Progenitor cell of endocrine pancreas (in vitro differentiated cells): ENCODE results near the gene ACTL7A. TPM values are rescaled to one million over a fixed set of nuclear protein-coding genes. Genes with fewer than 3 reads are reported as not detected.
"Not testable (repeated sequence)": the region's sequence is repeated elsewhere in the genome, so short reads cannot be mapped to it uniquely, and the experiment has no call there.

Source experiments
- DNase-seq: peaks from one replicate; pipeline ENCODE4 v3.0.0; 2021; ENCODE audit warnings: low spot score; ENCODE audit not compliant: unreplicated experiment
- H3K27ac Mint-ChIP-seq: 2 replicates; pipeline ENCODE4 v1.8.0; 2021; ENCODE audit warnings: mild to moderate bottlenecking, moderate library complexity, mixed read lengths
- H3K27me3 Mint-ChIP-seq: 2 replicates; pipeline ENCODE4 v1.8.0; 2021; ENCODE audit warnings: mixed read lengths
- H3K36me3 Mint-ChIP-seq: 2 replicates; pipeline ENCODE4 v1.8.0; 2022; ENCODE audit warnings: mixed read lengths; ENCODE audit not compliant: insufficient read depth
- H3K4me1 Mint-ChIP-seq: 2 replicates; pipeline ENCODE4 v1.8.0; 2021; ENCODE audit warnings: low read depth, mixed read lengths
- H3K4me3 Mint-ChIP-seq: 2 replicates; pipeline ENCODE4 v1.8.0; 2021; ENCODE audit warnings: low read depth, mild to moderate bottlenecking, moderate library complexity, mixed read lengths
- H3K9me3 Mint-ChIP-seq: 2 replicates; pipeline ENCODE4 v1.8.0; 2021; ENCODE audit warnings: low read depth, mixed read lengths
- total RNA-seq: library from RNA; stranded (reverse); gene quantifications from 2 replicates; pipeline ENCODE4 v1.2.1, GENCODE V29; 2021
- TF ChIP-seq, protein P1 (sequence below): fragments of 200-600 bp; sonication (generic); IDR thresholded peaks from one replicate; pipeline ENCODE4 v1.5.0; 2021; ENCODE audit warnings: antibody characterized with exemption, mild to moderate bottlenecking; ENCODE audit not compliant: unreplicated experiment

ACTL7A gene
- total RNA-seq, 1 donor from 2014 or later, result not detected

DNA sequence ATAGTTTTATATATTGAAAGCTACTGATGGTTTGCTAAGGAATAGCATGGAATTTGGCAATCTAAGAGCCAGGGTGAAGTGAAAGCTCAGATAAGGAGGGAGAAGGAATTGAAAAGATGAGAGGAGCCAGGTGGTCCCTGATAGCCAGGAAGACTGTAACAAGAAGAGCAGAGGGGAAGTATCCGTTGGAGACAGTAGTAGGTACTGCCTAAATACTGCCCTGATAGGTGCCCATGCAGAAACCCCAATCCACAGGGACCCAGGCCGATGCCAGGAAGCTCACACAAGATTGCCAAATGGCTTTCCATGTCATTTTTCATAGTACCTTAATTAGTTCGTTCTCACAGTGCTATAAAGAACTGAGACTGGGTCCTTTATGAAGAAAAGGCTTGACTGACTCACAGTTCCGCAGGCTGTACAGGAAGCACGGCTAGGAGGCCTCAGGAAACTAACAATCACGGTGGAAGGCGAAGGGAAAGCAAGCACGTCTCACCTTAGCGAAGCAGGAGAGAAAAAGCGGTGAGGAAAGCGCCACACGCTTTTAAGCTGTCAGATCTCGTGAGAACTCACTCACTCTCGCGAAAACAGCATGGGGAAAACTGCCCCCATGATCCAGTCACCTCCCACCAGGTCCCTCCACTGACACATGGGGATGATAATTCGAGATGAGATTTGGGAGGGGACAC is 19.3 kb upstream of the ACTL7A start:
- H3K27ac Mint-ChIP-seq, result no peak overlapping the region

GRCh38 chr9:108844391-108844790 is 17.7 kb upstream of the ACTL7A start:
- Mint-ChIP-seq H3K27me3 (peaks cover 8% of the 10 kb centered on the region), H3K27ac (no peak overlapping the region), H3K4me3 (no peak overlapping the region), H3K36me3 (no peaks in the 10 kb centered on the region), H3K4me1 (peaks cover 2% of the 10 kb centered on the region), H3K9me3 (no peaks in the 10 kb centered on the region)
- no peak for DNase-seq
- TF ChIP-seq, protein P1, sequence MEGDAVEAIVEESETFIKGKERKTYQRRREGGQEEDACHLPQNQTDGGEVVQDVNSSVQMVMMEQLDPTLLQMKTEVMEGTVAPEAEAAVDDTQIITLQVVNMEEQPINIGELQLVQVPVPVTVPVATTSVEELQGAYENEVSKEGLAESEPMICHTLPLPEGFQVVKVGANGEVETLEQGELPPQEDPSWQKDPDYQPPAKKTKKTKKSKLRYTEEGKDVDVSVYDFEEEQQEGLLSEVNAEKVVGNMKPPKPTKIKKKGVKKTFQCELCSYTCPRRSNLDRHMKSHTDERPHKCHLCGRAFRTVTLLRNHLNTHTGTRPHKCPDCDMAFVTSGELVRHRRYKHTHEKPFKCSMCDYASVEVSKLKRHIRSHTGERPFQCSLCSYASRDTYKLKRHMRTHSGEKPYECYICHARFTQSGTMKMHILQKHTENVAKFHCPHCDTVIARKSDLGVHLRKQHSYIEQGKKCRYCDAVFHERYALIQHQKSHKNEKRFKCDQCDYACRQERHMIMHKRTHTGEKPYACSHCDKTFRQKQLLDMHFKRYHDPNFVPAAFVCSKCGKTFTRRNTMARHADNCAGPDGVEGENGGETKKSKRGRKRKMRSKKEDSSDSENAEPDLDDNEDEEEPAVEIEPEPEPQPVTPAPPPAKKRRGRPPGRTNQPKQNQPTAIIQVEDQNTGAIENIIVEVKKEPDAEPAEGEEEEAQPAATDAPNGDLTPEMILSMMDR, result no peak

More for the DNA sequence above, 19.3 kb upstream of the ACTL7A start:
- no peak for DNase-seq
- H3K27me3 Mint-ChIP-seq, result peaks cover 8% of the 10 kb centered on the region
- H3K36me3 Mint-ChIP-seq, result no peaks in the 10 kb centered on the region
- H3K4me3 Mint-ChIP-seq, result no peak overlapping the region
- no peaks in the 10 kb centered on the region for H3K9me3 Mint-ChIP-seq
- H3K4me1 Mint-ChIP-seq, result no peaks in the 10 kb centered on the region
- TF ChIP-seq, protein P1, result no peak

DNA sequence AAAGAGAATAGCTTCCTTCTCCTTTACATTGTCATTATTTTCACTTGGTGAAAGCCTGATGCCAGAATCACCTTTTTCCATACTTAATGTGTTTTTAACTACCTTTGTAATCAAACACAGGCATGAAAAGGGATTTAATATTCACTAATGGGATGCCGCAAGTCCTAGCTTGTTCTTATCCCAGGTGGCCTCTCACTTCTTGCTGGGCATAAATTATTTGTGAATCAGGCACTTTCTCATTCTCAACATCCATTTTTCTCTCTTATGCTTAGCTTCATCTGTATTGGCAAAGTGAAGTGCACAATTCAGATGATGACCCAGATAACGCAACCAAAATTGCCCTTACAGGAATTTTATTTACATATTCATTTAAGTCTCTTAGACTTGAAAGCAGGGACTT is 17.2 kb upstream of the ACTL7A start:
- TF ChIP-seq, protein P1, result no peak
- Mint-ChIP-seq H3K27ac (no peak overlapping the region), H3K4me3 (no peak overlapping the region), H3K27me3 (peaks cover 8% of the 10 kb centered on the region), H3K4me1 (peaks cover 2% of the 10 kb centered on the region), H3K9me3 (no peaks in the 10 kb centered on the region), H3K36me3 (no peaks in the 10 kb centered on the region)
- no peak for DNase-seq

GRCh38 chr9:108845507-108845906 is 16.6 kb upstream of the ACTL7A start:
- H3K4me1 Mint-ChIP-seq, result peaks cover 2% of the 10 kb centered on the region
- TF ChIP-seq, protein P1, result no peak
- DNase-seq, result no peak
- H3K36me3 Mint-ChIP-seq, result no peaks in the 10 kb centered on the region
- peaks cover 8% of the 10 kb centered on the region for H3K27me3 Mint-ChIP-seq
- H3K9me3 Mint-ChIP-seq, result no peaks in the 10 kb centered on the region
- H3K4me3 Mint-ChIP-seq, result no peak overlapping the region
- H3K27ac Mint-ChIP-seq, result no peak overlapping the region

GRCh38 chr9:108845947-108846346 is 16.1 kb upstream of the ACTL7A start:
- H3K4me3 Mint-ChIP-seq, result no peak overlapping the region
- TF ChIP-seq, protein P1, result no peak
- no peak overlapping the region for H3K27ac Mint-ChIP-seq
- peaks cover 2% of the 10 kb centered on the region for H3K4me1 Mint-ChIP-seq
- no peaks in the 10 kb centered on the region for H3K9me3 Mint-ChIP-seq
- peaks cover 8% of the 10 kb centered on the region for H3K27me3 Mint-ChIP-seq
- DNase-seq, result no peak
- H3K36me3 Mint-ChIP-seq, result no peaks in the 10 kb centered on the region

- H3K36me3 Mint-ChIP-seq, H3K4me1 Mint-ChIP-seq, H3K27ac Mint-ChIP-seq, H3K27me3 Mint-ChIP-seq, DNase-seq, H3K9me3 Mint-ChIP-seq, H3K4me3 Mint-ChIP-seq: not testable (repeated sequence)
Observed at GRCh38 chr9:108848296-108848695, 13.8 kb upstream of the ACTL7A start.
